Upper lobe of left lung (tissue), 4 donors: ENCODE data around the gene CNTFR.

Experiments
- CTCF ChIP-seq, 6 experiments: fragments of 450-650 bp in 4 of 6; fragments of 200-600 bp in 2 of 6; sonication (generic) in 2 of 6; IDR thresholded peaks; one replicate each; pipeline ENCODE4 v1.5.1; 2016 to 2019; ENCODE audit warnings: antibody characterized with exemption in 6 of 6
- EP300 ChIP-seq, 4 donors: sonication (generic); formaldehyde crosslinking; IDR thresholded peaks; one replicate each; pipeline ENCODE4 v1.5.1; 2017; ENCODE audit warnings: antibody characterized with exemption in 4 of 4, control low read depth in 2 of 4

GRCh38 chr9:34590381-34591247 is 1.1 kb upstream of the CNTFR start:
- TF ChIP-seq EP300 (IDR thresholded peaks at IDR 0.05) (no peak), CTCF (IDR thresholded peaks at IDR 0.05) (no peak)
